GM23248 (cell line): ENCODE measurements around the gene KIF13A. TPM values are rescaled to one million over a fixed set of nuclear protein-coding genes. Genes with fewer than 3 reads are reported as not detected.
"Not testable (repeated sequence)": the region's sequence is repeated elsewhere in the genome, so short reads cannot be mapped to it uniquely, and the experiment has no call there.

Experiments used
- DNase-seq: peaks from one replicate; pipeline ENCODE4 v3.0.0-alpha.2; 2015
- H2AFZ ChIP-seq: fragments of 200-600 bp; sonication (generic); 2 replicates; pipeline ENCODE4 v1.6.1; 2016; ENCODE audit warnings: antibody characterized with exemption
- H3F3A ChIP-seq: fragments of 200-600 bp; sonication (generic); 2 replicates; pipeline ENCODE4 v1.6.1; 2016; ENCODE audit warnings: mild to moderate bottlenecking, antibody characterized with exemption, mixed run types; ENCODE audit not compliant: insufficient read depth
- H3K27ac ChIP-seq: fragments of 200-600 bp; sonication (generic); 2 replicates; pipeline ENCODE4 v1.5.1; 2016; ENCODE audit warnings: mild to moderate bottlenecking
- H3K27me3 ChIP-seq: fragments of 200-600 bp; sonication (generic); replicated peaks from 2 replicates; pipeline ENCODE4 v1.6.1; 2016; ENCODE audit warnings: mild to moderate bottlenecking; ENCODE audit not compliant: insufficient read depth
- H3K36me3 ChIP-seq: fragments of 200-600 bp; sonication (generic); 2 replicates; pipeline ENCODE4 v1.6.1; 2016; ENCODE audit warnings: low read depth, mild to moderate bottlenecking
- H3K4me1 ChIP-seq: fragments of 200-600 bp; sonication (generic); 2 replicates; pipeline ENCODE4 v1.6.1; 2016; ENCODE audit warnings: mild to moderate bottlenecking; ENCODE audit not compliant: insufficient read depth
- H3K4me2 ChIP-seq: fragments of 200-600 bp; sonication (generic); one replicate; pipeline ENCODE4 v1.6.1; 2016; ENCODE audit warnings: mild to moderate bottlenecking; ENCODE audit not compliant: unreplicated experiment
- H3K4me3 ChIP-seq: fragments of 200-600 bp; sonication (generic); 2 replicates; pipeline ENCODE4 v1.5.1; 2016; ENCODE audit warnings: mild to moderate bottlenecking
- H3K79me2 ChIP-seq: fragments of 200-600 bp; sonication (generic); 2 replicates; pipeline ENCODE4 v1.6.1; 2016; ENCODE audit warnings: mild to moderate bottlenecking; ENCODE audit not compliant: insufficient read depth
- H3K9ac ChIP-seq: fragments of 200-600 bp; sonication (generic); 2 replicates; pipeline ENCODE4 v1.6.1; 2016; ENCODE audit warnings: mild to moderate bottlenecking
- H3K9me2 ChIP-seq: fragments of 200-600 bp; sonication (generic); 2 replicates; pipeline ENCODE4 v1.6.1; 2016; ENCODE audit warnings: mixed run types, mild to moderate bottlenecking, moderate library complexity; ENCODE audit not compliant: insufficient read depth
- H3K9me3 ChIP-seq: fragments of 200-600 bp; sonication (generic); one replicate; pipeline ENCODE4 v1.6.1; 2017; ENCODE audit warnings: low read depth
- H4K20me1 ChIP-seq: fragments of 200-600 bp; sonication (generic); 2 replicates; pipeline ENCODE4 v1.6.0; 2016; ENCODE audit not compliant: insufficient read depth
- EZH2 ChIP-seq: fragments of 200-600 bp; sonication (generic); IDR thresholded peaks from 2 replicates; pipeline ENCODE4 v1.6.1; 2018; ENCODE audit warnings: antibody characterized with exemption, mild to moderate bottlenecking; ENCODE audit not compliant: insufficient read depth, poor library complexity, severe bottlenecking
- EZH2phosphoT487 ChIP-seq: fragments of 200-600 bp; sonication (generic); IDR thresholded peaks from 2 replicates; pipeline ENCODE4 v1.6.1; 2018; ENCODE audit warnings: antibody characterized with exemption, moderate library complexity, mild to moderate bottlenecking, low read depth; ENCODE audit not compliant: insufficient read depth
- WGBS, 2 experiments: methylation state at CpG; one replicate each; pipeline ENCODE4 v1.1.6; 2015 to 2017; ENCODE audit warnings: low lambda C conversion rate in 2 of 2, low coverage in 1 of 2; ENCODE audit errors: missing lambda C conversion rate in 2 of 2; 5-methylcytosine and 5-hydroxymethylcytosine counted together
- in situ Hi-C: fragments of 300-500 bp; cut with MboI; formaldehyde crosslinking; loops from 2 replicates; pipeline ENCODE4 v1.15.0; 2020
- polyA plus RNA-seq: library from polyadenylated mRNA; unstranded; fragments of >200 nt; fragmentation: Nextera tagmentation; extraction: Ambion mirVana; gene quantifications from 2 replicates; pipeline ENCODE4 v1.2.1, GENCODE V29; 2016
- total RNA-seq: library from RNA; depleted of rRNA; stranded (reverse); fragments of >200 nt; shearing (Covaris generic); gene quantifications from 2 replicates; pipeline ENCODE4 v1.2.3, GENCODE V29; 2014

Gene KIF13A
- total and polyA plus RNA-seq, 2 experiments from 2014 or later, result 5.0 to 46.0 TPM

GRCh38 chr6:17762651-17763050 is 224.8 kb downstream of the KIF13A start:
- Histone ChIP-seq H3K9me3 (no peaks in the 10 kb centered on the region), H3F3A (no peaks in the 10 kb centered on the region), H4K20me1 (no peaks in the 10 kb centered on the region), H3K9ac (no peak overlapping the region), H3K4me1 (no peaks in the 10 kb centered on the region), H3K79me2 (no peaks in the 10 kb centered on the region), H3K4me3 (no peak overlapping the region), H3K27ac (no peak overlapping the region), H3K4me2 (no peak overlapping the region), H3K36me3 (peaks cover 36% of the 10 kb centered on the region), H2AFZ (no peak overlapping the region), H3K27me3 (no peaks in the 10 kb centered on the region), H3K9me2 (no peaks in the 10 kb centered on the region)
- 97 to 100% methylated on average over 2 of the region's 2 CpGs for WGBS, 2 experiments
- in situ Hi-C loops, result no loop called here
- no peak for DNase-seq
- no peak for TF ChIP-seq EZH2phosphoT487
- TF ChIP-seq EZH2, result no peak

GRCh38 chr6:17758119-17758518 is 229.3 kb downstream of the KIF13A start:
- Histone ChIP-seq H3K79me2 (no peaks in the 10 kb centered on the region), H3K9me3 (no peaks in the 10 kb centered on the region), H3K4me3 (no peak overlapping the region), H3K4me1 (no peaks in the 10 kb centered on the region), H2AFZ (no peak overlapping the region), H3K9me2 (no peaks in the 10 kb centered on the region), H3K27ac (no peak overlapping the region), H3K4me2 (no peak overlapping the region), H3K27me3 (no peaks in the 10 kb centered on the region), H3K36me3 (peaks cover 12% of the 10 kb centered on the region), H3F3A (no peaks in the 10 kb centered on the region), H3K9ac (no peak overlapping the region), H4K20me1 (no peaks in the 10 kb centered on the region)
- DNase-seq, result no peak
- TF ChIP-seq EZH2phosphoT487 (no peak), EZH2 (no peak)
- in situ Hi-C loops, result no loop called here
- 98% methylated on average over 6 of the region's 6 CpGs for WGBS, 2 experiments

DNA sequence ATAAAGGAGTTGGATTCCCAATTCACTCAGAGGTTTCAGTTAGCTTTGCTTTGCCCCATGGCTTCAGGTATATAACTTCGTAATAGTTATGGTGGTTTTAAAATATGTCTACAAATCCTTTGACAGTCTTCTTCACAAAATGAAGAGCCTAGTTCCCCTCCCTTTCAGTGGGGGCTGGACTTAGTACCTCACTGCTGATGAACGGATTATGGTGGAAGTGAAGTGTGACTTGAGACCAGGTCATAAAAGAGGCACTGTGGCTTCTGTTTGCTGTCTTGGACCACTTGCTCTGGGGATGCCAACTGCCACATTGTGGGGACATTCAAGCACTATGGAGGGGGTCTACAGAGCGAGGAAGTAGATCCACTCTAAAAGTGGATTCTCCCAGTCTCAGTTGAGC is 233.2 kb downstream of the KIF13A start:
- no peak overlapping the region for H3K9ac ChIP-seq
- no peaks in the 10 kb centered on the region for H3K9me3 ChIP-seq
- 61 to 70% methylated on average over 3 of the region's 3 CpGs for WGBS, 2 experiments
- H3K36me3 ChIP-seq, result no peaks in the 10 kb centered on the region
- TF ChIP-seq EZH2 (no peak), EZH2phosphoT487 (no peak)
- in situ Hi-C loops, result no loop called here
- H4K20me1 ChIP-seq, result no peaks in the 10 kb centered on the region
- no peak overlapping the region for H2AFZ ChIP-seq
- no peak overlapping the region for H3K4me3 ChIP-seq
- H3K79me2 ChIP-seq, result no peaks in the 10 kb centered on the region
- H3K27me3 ChIP-seq, result no peaks in the 10 kb centered on the region
- no peak overlapping the region for H3K27ac ChIP-seq
- no peak overlapping the region for H3K4me2 ChIP-seq
- DNase-seq, result no peak
- H3K9me2 ChIP-seq, result no peaks in the 10 kb centered on the region
- H3F3A ChIP-seq, result no peaks in the 10 kb centered on the region
- no peaks in the 10 kb centered on the region for H3K4me1 ChIP-seq

- DNase-seq, H3K36me3 ChIP-seq, H3K27me3 ChIP-seq, H4K20me1 ChIP-seq, in situ Hi-C loops, H3K4me1 ChIP-seq, H2AFZ ChIP-seq, H3K9me2 ChIP-seq, H3F3A ChIP-seq, H3K9me3 ChIP-seq, H3K27ac ChIP-seq, H3K9ac ChIP-seq, H3K79me2 ChIP-seq, H3K4me3 ChIP-seq, H3K4me2 ChIP-seq: not testable (repeated sequence)
- WGBS, 2 experiments, result 91 to 97% methylated on average over 13 to 35 of the region's 35 CpGs
These were observed 242.1 kb downstream of the KIF13A start for GRCh38 chr6:17745324-17745723.

DNA sequence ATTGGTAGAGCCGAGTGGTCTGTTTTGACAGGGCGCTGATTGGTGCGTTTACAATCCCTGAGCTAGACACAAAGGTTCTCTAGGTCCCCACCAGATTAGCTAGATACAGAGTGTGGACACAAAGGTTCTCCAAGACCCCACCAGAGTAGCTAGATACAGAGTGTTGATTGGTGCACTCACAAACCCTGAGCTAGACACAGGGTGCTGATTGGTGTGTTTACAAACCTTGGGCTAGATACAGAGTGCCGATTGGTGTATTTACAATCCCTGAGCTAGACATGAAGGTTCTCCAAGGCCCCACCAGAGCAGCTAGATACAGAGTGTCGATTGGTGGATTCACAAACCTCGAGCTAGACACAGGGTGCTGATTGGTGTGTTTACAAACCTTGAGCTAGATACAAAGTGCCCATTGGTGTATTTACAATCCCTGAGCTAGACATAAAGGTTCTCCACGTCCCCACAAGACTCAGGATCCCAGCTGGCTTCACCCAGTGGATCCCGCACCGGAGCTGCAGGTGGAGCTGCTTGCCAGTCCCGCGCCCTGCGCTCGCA is 242.6 kb downstream of the KIF13A start:
- H2AFZ ChIP-seq, H3K9ac ChIP-seq, H3K27ac ChIP-seq, H3K4me1 ChIP-seq, H3K9me3 ChIP-seq, H3K4me2 ChIP-seq, DNase-seq, H3K9me2 ChIP-seq, H4K20me1 ChIP-seq, H3F3A ChIP-seq, H3K4me3 ChIP-seq, H3K79me2 ChIP-seq, in situ Hi-C loops, H3K36me3 ChIP-seq, H3K27me3 ChIP-seq: not testable (repeated sequence)
- 89 to 94% methylated on average over 11 to 13 of the region's 13 CpGs for WGBS, 2 experiments
